NCI-H1048 (cell line): ENCODE results near the gene AIFM3.
"Not testable (repeated sequence)": the region's sequence is repeated elsewhere in the genome, so short reads cannot be mapped to it uniquely, and the experiment has no call there.

ENCODE experiments used
- DNase-seq: peaks from one replicate; lab custom pipeline; 2025; lab: John Stamatoyannopoulos, UW

Gene AIFM3, protein sequence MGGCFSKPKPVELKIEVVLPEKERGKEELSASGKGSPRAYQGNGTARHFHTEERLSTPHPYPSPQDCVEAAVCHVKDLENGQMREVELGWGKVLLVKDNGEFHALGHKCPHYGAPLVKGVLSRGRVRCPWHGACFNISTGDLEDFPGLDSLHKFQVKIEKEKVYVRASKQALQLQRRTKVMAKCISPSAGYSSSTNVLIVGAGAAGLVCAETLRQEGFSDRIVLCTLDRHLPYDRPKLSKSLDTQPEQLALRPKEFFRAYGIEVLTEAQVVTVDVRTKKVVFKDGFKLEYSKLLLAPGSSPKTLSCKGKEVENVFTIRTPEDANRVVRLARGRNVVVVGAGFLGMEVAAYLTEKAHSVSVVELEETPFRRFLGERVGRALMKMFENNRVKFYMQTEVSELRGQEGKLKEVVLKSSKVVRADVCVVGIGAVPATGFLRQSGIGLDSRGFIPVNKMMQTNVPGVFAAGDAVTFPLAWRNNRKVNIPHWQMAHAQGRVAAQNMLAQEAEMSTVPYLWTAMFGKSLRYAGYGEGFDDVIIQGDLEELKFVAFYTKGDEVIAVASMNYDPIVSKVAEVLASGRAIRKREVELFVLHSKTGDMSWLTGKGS

GRCh38 chr22:20966883-20967696 is at the start of gene AIFM3:
Gene AIFM3 (plus strand): TSS chr22:20967255. CDS start chr22:20967945, 690 bp downstream.
- DNase-seq = no peak

DNA sequence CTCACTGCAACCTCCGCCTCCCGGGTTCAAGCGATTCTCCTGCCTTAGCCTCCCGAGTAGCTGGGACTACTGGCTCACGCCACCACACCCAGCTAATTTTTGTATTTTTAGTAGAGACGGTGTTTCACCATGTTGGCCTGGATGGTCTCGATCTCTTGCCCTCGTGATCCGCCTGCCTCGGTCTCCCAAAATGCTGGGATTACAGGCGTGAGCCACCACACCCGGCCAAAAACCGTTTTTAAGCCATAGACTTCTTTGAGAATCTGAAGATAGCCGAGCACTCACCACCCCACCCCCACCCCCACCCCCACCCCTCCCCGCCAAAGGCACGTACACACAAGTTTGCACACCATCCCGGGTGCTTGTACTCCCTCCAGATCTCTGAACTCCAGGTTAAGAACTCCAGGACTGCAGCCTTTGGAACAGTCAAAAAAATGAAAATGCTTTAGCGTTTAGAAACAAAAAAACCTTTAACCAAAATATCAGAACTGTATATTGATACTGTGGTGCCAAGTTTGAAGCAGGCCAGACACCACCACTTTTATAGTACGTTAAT is 48.3 kb upstream of the AIFM3 start:
- no peak for DNase-seq

GRCh38 chr22:20919718-20920117 is 47.3 kb upstream of the AIFM3 start:
- no peak for DNase-seq

DNA sequence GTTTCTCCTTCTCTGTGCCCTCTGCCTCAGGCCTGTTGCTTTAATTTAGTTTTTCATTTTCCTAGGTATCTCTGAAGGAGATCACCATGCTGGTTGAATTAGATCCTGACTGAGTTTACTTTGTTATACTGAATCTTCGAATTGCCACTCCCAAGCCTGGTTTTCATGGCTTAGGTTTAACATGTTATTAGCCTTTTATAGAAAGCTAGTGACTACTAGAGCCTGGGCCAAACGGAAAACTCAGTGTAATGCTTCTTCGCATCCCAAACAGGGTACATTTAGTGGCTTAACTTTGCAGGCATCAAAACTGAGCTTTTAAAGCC is 46.2 kb upstream of the AIFM3 start:
- DNase-seq = no peak

- no peak for DNase-seq
These were observed 44.8 kb upstream of the AIFM3 start for GRCh38 chr22:20922141-20922751.

GRCh38 chr22:20926243-20926642 is 40.8 kb upstream of the AIFM3 start:
- DNase-seq = no peak

DNA sequence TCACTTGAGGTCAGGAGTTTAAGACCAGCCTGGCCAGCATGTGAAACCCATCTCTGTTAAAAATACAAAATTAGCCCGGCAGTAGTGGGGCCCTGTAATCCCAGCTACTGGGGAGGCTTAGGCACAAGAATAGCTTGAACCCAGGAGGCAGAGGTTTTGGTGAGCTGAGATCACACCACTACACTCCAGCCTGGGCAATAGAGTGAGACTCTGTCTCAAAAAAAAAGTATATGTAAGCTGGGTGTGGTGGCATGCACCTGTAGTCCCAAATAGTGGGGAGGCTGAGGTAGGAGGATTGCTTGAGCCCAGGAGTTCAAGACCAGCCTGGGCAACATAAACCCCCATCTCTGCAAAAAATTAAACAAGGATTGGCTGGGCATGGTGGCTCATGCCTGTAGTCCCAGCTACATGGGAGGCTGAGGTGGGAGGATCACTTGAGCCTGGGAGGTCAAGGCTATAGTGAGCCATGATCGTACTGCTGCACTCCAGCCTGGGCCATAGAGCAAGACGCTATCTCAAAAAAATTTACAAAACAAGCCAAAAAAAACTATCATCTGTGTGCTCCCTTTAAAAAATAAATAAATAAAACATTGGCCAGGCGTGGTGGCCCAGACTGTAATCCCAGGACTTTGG is 39.0 kb upstream of the AIFM3 start:
- DNase-seq = no peak

DNA sequence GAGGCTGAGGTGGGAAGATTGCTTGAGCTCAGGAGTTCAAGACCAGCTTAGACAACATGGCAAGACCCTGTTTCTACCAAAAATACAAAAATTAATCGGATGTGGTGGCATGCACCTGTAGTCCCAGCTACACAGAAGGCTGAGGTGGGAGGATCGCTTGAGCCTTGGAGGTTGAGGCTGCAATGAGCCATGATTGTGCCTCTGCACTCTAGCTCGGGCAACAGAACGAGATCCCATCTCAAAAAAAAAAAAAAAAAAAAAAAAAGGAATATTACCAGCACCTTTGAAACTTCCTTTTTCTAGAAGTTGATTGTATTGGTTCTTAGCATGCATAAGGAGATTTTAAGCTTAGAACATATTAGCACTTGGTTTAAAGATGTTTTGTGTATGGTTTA is 38.5 kb upstream of the AIFM3 start:
- DNase-seq = no peak

DNA sequence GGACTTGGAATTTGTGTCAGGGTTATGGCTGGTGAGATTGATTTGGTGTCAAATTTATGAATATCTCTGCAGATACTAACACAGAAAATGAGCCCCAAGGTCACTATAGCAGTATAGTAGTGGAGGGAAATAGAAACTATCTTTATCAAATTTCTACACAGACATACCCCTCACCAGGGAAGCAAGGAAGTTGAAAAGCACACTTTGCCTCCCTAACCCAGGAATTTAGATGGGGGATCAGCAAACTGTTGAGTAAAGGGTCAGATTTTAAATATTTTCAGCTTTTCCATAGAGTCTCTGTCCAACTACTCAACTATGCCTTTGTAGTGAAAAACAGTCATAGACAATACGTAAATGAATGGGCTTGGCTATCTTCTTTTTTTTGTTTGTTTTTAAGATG is 37.1 kb upstream of the AIFM3 start:
- DNase-seq = no peak

DNA sequence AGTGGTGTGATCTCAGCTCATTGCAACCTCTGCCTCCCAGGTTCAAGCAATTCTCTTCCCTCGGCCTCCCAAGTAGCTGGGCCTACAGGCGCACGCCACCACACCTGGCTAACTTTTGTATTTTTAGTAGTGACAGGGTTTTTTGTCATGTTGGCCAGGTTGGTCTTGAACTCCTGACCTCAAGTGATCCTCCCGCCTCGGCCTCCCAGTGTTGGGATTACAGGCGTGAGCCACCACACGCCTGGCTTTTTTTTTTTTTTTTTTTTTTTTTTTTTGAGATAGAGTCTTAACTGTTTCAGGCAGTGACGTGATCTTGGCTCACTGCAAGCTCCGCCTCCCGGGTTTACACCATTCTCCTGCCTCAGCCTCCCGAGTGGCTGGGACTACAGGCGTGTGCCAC is 36.6 kb upstream of the AIFM3 start:
- DNase-seq = not testable (repeated sequence)

DNA sequence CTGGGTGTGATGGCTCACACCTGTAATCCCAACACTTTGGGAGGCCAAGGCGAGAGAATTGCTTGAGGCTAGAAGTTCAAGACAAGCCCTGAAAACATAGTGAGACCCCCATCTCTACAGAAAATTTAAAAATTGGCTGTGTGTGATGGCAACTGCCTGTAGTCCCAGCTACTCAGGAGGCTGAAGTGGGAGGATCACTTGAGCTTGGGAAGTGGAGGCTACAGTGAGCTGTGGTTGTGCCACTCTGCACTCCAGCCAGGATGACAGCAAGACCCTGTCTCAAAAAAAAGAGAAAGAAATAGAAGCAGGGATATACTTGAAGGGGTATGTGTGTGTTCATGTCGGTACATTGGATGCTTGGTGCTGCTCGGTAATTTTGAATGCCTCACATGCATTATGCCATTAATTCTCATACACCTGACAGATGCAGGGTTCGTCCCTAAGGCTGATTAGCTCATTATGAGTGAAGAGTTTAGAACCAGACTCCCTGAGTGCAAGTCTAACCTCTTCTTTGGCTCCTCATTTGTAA is 35.9 kb upstream of the AIFM3 start:
- no peak for DNase-seq

DNA sequence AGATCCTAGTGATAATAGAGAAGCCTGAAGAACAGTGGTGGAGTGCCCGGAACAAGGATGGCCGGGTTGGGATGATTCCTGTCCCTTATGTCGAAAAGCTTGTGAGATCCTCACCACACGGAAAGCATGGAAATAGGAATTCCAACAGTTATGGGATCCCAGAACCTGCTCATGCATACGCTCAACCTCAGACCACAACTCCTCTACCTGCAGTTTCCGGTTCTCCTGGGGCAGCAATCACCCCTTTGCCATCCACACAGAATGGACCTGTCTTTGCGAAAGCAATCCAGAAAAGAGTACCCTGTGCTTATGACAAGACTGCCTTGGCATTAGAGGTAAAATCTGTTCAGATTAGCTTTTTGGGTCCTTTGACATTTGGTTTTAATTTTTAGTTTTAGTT is 33.1 kb upstream of the AIFM3 start:
- DNase-seq = no peak

DNA sequence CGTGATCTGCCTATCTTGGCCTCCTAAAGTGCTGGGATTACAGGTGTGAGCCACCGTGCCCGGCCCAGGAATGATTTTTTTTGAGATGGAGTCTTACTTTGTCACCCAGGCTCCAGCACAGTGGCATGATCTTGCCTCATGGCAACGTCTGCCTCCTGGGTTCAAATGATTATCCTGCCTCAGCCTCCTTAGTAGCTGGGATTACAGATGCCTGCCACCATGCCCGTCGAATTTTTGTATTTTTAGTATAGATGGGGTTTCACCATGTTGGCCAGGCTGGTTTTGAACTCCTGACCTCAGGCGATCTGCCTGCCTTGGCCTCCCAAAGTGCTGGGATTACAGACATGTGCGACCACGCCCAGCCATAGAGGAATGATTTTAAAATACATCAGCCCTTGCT is 32.0 kb upstream of the AIFM3 start:
- DNase-seq = not testable (repeated sequence)

- DNase-seq = not testable (repeated sequence)
These were observed 31.1 kb upstream of the AIFM3 start for GRCh38 chr22:20935780-20936539.

DNA sequence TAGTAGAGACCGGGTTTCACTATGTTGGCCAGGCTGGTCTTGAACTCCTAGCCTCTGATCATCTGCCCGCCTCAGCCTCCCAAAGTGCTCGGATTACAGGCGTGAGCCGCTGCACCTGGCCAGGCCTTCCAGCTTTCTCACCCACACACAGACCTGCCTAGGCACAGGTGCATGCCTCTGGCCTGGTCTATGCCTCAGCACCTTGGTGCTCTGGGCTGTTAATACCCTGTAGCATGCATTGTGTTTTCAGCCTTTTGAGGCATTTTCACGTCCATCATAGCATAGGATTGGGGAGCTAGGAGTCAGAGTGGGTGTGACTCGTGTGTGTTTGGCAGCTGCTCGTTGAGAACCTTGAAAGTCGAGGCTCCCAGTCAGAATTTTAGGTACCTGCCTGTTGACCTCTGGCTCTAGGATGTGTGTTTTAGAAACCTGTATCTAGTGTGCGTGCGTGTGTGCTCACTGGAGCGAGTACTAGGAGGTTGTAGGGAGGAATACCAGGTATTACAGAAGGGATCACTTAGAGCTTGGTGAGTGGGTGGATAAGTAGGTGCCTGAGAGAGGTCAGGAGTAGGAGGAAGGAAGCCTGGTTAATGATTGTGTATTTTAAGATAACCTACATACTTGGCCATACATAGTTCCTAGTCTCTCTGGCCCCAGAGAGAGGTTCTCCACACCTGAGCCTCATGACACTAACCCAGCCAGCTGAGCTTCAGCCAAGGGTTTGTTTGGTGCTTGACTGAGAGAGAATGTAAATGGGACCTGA is 29.8 kb upstream of the AIFM3 start:
- DNase-seq = no peak

- DNase-seq = no peak
These were observed 29.0 kb upstream of the AIFM3 start for GRCh38 chr22:20937794-20938671.

DNA sequence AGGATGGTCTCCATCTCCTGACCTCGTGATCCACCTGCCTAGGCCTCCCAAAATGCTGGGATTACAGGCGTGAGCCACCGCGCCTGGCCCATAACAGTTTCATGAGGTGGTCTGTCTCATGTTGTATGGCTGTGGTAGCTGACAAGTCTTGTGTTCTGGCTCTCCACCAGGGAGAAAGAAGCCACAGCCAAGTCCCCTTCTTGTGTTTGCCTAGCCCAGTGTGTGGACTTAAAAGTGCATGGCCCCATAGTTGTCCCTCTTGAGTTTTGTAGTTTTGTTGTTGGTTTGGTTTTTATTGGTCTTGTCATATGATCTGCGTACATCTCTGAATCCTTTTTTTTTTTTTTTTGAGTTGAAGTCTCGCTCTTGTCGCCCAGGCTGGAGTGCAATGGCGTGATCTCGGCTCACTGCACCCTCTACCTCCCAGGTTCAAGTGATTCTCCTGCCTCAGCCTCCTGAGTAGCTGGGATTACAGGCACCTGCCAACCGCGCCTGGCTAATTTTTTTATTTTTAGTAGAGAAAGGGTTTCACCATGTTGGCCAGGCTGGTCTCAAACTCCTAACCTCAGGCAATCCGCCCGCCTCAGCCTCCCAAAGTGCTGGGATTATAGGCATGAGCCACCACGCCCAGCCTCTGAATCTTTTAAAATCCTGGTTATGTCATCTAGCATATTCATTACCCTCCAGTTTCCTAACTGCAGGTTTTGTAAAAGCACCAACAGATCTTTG is 27.4 kb upstream of the AIFM3 start:
- not testable (repeated sequence) for DNase-seq

DNA sequence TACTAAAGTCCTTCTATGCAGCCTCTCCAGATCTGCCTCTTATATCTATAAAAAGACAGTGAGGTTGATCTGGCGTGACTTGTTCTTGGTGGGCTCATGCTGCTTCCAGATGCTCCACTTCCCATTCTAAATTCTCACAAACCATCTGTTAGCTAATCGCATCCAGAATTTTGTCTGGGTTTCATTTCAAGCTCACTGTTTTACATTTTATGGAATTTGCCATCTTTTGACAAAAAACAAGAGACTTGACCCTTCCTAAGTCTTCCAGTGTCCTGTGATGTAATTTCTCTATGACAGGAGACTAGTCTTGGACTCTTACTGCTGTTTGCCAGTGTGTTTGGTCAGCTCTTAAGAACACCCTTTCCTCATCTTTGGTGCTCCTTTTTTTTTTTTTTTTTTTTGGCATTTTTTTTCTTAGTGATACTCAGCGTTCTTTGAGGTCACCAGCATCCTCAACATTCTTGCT is 26.8 kb upstream of the AIFM3 start:
- no peak for DNase-seq
